Transverse colon (tissue), 4 donors: ENCODE results near the gene RNF17.

Experiments used
- EP300 ChIP-seq: sonication (generic); formaldehyde crosslinking; IDR thresholded peaks from one replicate; pipeline ENCODE4 v1.6.1; 2017; ENCODE audit warnings: antibody characterized with exemption, low read depth
- POLR2A ChIP-seq: fragments of 450-650 bp; IDR thresholded peaks from one replicate; pipeline ENCODE4 v1.6.1; 2016; ENCODE audit warnings: antibody characterized with exemption, mild to moderate bottlenecking, moderate library complexity
- POLR2AphosphoS5 ChIP-seq, 3 donors: sonication (generic); formaldehyde crosslinking; IDR thresholded peaks; one replicate each; pipeline ENCODE4 v1.6.1; 2016; ENCODE audit warnings: antibody characterized with exemption in 3 of 3
- TF ChIP-seq, protein P1 (sequence below), 5 experiments: fragments of 200-600 bp in 3 of 5; fragments of 450-650 bp in 2 of 5; sonication (generic) in 3 of 5; IDR thresholded peaks; 1 replicate in 2 of 5; 2 replicates in 3 of 5; pipeline ENCODE4 v1.5.1; 2016 to 2017; ENCODE audit warnings: antibody characterized with exemption in 5 of 5, inconsistent platforms in 3 of 5, mild to moderate bottlenecking in 2 of 5, moderate library complexity in 1 of 5

DNA sequence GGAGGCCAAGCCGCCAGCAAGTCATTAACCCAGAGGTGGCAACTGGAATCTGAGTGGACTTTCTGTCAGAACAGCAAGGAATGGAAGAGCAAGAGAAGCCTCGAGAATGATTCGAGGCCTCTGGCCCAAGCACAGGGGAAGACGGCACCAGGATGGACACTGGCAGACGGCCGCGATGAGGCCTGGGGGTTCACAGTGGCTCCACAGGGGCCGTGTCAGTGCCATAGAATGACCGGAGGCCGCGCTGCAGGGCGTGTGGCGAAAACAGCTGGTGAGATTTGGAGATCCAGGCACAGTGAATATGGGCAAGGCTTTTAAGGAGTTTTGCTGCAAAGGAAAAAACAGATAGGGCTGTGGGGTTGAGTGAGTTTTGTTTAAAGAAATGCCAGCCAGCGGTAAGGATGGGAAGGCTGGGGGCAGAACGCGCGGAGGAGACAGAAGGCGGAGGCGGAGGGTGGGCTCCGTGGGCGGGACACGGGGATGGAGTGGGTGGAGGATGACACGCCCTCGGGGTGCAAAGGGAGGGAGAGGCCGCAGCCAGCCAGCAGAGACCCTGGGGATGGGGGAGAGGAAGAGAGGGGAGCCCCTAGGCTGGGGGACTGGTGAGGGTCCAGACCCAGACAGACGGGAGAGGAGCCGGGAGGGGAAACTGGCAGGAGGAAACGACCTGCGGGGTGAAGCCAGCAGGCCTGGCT lies 130.5 kb downstream of the RNF17 start:
- TF ChIP-seq EP300, result no peak
- no peak for TF ChIP-seq POLR2AphosphoS5 (IDR thresholded peaks at IDR 0.05)
- TF ChIP-seq, protein P1, sequence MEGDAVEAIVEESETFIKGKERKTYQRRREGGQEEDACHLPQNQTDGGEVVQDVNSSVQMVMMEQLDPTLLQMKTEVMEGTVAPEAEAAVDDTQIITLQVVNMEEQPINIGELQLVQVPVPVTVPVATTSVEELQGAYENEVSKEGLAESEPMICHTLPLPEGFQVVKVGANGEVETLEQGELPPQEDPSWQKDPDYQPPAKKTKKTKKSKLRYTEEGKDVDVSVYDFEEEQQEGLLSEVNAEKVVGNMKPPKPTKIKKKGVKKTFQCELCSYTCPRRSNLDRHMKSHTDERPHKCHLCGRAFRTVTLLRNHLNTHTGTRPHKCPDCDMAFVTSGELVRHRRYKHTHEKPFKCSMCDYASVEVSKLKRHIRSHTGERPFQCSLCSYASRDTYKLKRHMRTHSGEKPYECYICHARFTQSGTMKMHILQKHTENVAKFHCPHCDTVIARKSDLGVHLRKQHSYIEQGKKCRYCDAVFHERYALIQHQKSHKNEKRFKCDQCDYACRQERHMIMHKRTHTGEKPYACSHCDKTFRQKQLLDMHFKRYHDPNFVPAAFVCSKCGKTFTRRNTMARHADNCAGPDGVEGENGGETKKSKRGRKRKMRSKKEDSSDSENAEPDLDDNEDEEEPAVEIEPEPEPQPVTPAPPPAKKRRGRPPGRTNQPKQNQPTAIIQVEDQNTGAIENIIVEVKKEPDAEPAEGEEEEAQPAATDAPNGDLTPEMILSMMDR (IDR thresholded peaks at IDR 0.05), result no peak
- no peak for TF ChIP-seq POLR2A
